Limb (tissue), 2 donors: ENCODE data around the gene GSDME.
"Not testable (repeated sequence)": the region's sequence is repeated elsewhere in the genome, so short reads cannot be mapped to it uniquely, and the experiment has no call there.

Experiments used
- DNase-seq, 2 donors: peaks; one replicate each; pipeline ENCODE4 v3.0.0-alpha.2; 2016; ENCODE audit errors: extremely low spot score in 2 of 2

The GSDME gene

GRCh38 chr7:24742506-24743162 is 14.6 kb downstream of the GSDME start:
- no peak for DNase-seq

GRCh38 chr7:24741679-24742505 is 15.4 kb downstream of the GSDME start:
- DNase-seq = no peak

- DNase-seq = no peak
Observed at GRCh38 chr7:24740871-24741270, 16.4 kb downstream of the GSDME start.

GRCh38 chr7:24739306-24739705 is 18.0 kb downstream of the GSDME start:
- DNase-seq = no peak

- DNase-seq = no peak
Observed at GRCh38 chr7:24738577-24738976, 18.7 kb downstream of the GSDME start.

GRCh38 chr7:24737281-24737680 is 20.0 kb downstream of the GSDME start:
- DNase-seq = no peak

- DNase-seq = not testable (repeated sequence)
Observed at GRCh38 chr7:24735594-24735993, 21.7 kb downstream of the GSDME start.

- DNase-seq = no peak
Observed at GRCh38 chr7:24734306-24734705, 23.0 kb downstream of the GSDME start.

- no peak for DNase-seq
Observed at GRCh38 chr7:24733414-24734060, 23.7 kb downstream of the GSDME start.

GRCh38 chr7:24732646-24733413 is 24.4 kb downstream of the GSDME start:
- no peak for DNase-seq

GRCh38 chr7:24731313-24731712 is 26.0 kb downstream of the GSDME start:
- no peak for DNase-seq

GRCh38 chr7:24730018-24730369 is 27.3 kb downstream of the GSDME start:
- no peak for DNase-seq

- no peak for DNase-seq
Observed at GRCh38 chr7:24729365-24730017, 27.8 kb downstream of the GSDME start.

- DNase-seq = no peak
Observed at GRCh38 chr7:24728503-24729364, 28.5 kb downstream of the GSDME start.

- no peak for DNase-seq
Observed at GRCh38 chr7:24728121-24728500, 29.2 kb downstream of the GSDME start.

GRCh38 chr7:24727154-24728120 is 29.8 kb downstream of the GSDME start:
- no peak for DNase-seq

GRCh38 chr7:24725554-24726241 is 31.6 kb downstream of the GSDME start:
- DNase-seq = no peak

- no peak for DNase-seq
Observed at GRCh38 chr7:24724451-24725190, 32.6 kb downstream of the GSDME start.
